ENCODE data around the gene STARD7.

GRCh38 chr2:96147593-96148201 is 60.9 kb downstream of the STARD7 start:
- TF ChIP-seq HDGF (IDR thresholded peaks at IDR 0.05; ENCODE audit: borderline replicate concordance) (no peak), ELF4 (IDR thresholded peaks at IDR 0.05) (no peak), ARNT (IDR thresholded peaks at IDR 0.05) (no peak), FOXM1 (IDR thresholded peaks at IDR 0.05; ENCODE audit: borderline replicate concordance) (no peak), TARDBP (IDR thresholded peaks at IDR 0.05) (no peak), L3MBTL2 (conservative IDR thresholded peaks at IDR 0.05) (no peak), CTBP1 (IDR thresholded peaks at IDR 0.05; ENCODE audit: borderline replicate concordance) (no peak), FOXA1 (IDR thresholded peaks at IDR 0.05) (no peak)
